Fibroblast of mammary gland (primary cell): ENCODE results near the gene AMH.

Experiments used
- DNase-seq: peaks from one replicate; pipeline ENCODE4 v3.0.0-alpha.2; 2010; ENCODE audit warnings: low read depth
- H3K4me3 ChIP-seq: 2 replicates; pipeline ENCODE4 v1.5.1; 2011; ENCODE audit warnings: low read depth, mild to moderate bottlenecking, low read length, moderate library complexity; ENCODE audit not compliant: control insufficient read depth
- TF ChIP-seq, protein P1 (sequence below): conservative IDR thresholded peaks from 2 replicates; pipeline ENCODE4 v1.5.1; 2011; ENCODE audit warnings: low read depth, low read length, inconsistent platforms; ENCODE audit not compliant: control insufficient read depth, insufficient read depth

AMH gene

GRCh38 chr19:2260341-2260805 lies 11.2 kb downstream of the AMH start:
- peak; percentile 54 for DNase-seq
- no peak overlapping the region for H3K4me3 ChIP-seq
- TF ChIP-seq, protein P1, sequence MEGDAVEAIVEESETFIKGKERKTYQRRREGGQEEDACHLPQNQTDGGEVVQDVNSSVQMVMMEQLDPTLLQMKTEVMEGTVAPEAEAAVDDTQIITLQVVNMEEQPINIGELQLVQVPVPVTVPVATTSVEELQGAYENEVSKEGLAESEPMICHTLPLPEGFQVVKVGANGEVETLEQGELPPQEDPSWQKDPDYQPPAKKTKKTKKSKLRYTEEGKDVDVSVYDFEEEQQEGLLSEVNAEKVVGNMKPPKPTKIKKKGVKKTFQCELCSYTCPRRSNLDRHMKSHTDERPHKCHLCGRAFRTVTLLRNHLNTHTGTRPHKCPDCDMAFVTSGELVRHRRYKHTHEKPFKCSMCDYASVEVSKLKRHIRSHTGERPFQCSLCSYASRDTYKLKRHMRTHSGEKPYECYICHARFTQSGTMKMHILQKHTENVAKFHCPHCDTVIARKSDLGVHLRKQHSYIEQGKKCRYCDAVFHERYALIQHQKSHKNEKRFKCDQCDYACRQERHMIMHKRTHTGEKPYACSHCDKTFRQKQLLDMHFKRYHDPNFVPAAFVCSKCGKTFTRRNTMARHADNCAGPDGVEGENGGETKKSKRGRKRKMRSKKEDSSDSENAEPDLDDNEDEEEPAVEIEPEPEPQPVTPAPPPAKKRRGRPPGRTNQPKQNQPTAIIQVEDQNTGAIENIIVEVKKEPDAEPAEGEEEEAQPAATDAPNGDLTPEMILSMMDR: no peak

GRCh38 chr19:2261438-2262172 lies 12.5 kb downstream of the AMH start:
- H3K4me3 ChIP-seq: no peak overlapping the region
- peak; percentile 43 for DNase-seq
- TF ChIP-seq, protein P1: peak; percentile 70

GRCh38 chr19:2266183-2266993 lies 17.3 kb downstream of the AMH start:
- peak; percentile 82 for DNase-seq
- H3K4me3 ChIP-seq: no peak overlapping the region
- TF ChIP-seq, protein P1: no peak

- TF ChIP-seq, protein P1: no peak
- no peak overlapping the region for H3K4me3 ChIP-seq
- no peak for DNase-seq
Measured at GRCh38 chr19:2268480-2268830, 19.3 kb downstream of the AMH start.

DNA sequence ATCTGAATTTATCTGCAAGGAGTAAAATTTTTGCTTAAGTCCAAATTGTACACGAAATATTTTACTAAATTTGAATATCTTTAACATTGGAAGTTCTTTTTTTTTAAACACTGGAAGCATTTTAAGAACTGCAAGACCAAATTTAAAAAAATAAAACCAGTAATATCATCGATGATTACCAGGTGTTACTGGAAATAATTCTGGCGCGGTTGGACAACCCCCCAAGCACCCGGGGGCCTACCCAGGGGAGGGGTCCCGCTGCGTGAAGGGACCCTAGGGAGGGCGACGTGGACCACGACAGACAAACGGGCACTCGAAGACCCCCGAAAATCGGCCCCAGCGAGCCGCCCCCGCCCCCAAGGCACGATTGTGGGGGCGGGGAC lies 19.7 kb downstream of the AMH start:
- H3K4me3 ChIP-seq: peak overlapping the region; percentile 74
- DNase-seq: no peak
- TF ChIP-seq, protein P1: no peak

DNA sequence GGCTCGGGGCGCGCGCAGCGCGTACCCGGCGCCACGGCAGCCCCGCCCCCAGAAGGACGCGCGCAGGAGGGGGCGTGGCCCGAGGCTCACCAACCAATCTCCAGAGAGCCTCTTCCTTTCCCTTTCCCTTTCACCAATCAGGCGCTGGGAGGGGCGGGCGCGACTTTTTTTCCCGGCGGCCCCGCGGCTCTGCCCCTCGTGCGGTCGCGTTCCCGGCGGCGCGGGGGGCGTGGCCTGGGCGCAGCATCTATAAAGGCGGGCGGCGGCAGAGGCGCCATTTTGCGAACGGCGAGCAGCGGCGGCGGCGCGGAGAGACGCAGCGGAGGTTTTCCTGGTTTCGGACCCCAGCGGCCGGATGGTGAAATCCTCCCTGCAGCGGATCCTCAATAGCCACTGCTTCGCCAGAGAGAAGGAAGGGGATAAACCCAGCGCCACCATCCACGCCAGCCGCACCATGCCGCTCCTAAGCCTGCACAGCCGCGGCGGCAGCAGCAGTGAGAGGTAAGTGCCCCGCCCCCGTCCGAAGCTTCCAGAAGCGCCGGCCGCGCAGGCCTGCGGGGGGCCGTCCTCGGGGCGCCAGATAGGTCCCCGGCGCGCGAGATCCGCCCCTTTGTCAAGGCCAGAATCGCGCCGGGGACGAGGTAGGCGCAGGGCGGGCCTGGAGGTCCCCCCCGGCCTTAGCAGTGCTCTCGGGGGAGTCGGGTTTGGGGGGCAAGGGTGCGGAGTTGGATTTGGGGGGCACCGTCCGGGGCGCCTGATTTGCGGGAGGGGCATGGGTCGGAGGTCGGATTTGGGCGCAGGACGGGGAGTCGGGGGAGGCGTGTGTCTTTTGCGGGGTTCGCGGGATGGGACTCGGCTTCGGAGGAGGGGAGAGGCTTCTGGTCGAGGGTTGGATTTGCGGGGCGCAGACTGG lies 20.4 kb downstream of the AMH start:
- TF ChIP-seq, protein P1: no peak
- H3K4me3 ChIP-seq: peak overlapping the region; percentile 91
- peak; percentile 93 for DNase-seq
